Measurements from ENCODE around the gene TIE1. TPM values are rescaled to one million over a fixed set of nuclear protein-coding genes. Genes with fewer than 3 reads are reported as not detected.

The TIE1 gene
- not detected for total RNA-seq

GRCh38 chr1:43300378-43301094, at the start of gene TIE1:
TSS of gene TIE1 (plus strand) at chr1:43300982. CDS start at chr1:43301072, 90 bp downstream.

GRCh38 chr1:43269627-43270375, 31.0 kb upstream of the TIE1 start, which contains the start of gene TMEM125:
TSS of gene TMEM125 (plus strand) at chr1:43269983. CDS start at chr1:43272723, 2,740 bp downstream.

GRCh38 chr1:43285269-43285990, 15.4 kb upstream of the TIE1 start, which contains the start of gene C1orf210:
TSS of gene C1orf210 (minus strand) at chr1:43285581. CDS start at chr1:43283270, 2,311 bp downstream.

GRCh38 chr1:43337588-43337987, 36.8 kb downstream of the TIE1 start, which contains the start of gene MPL:
TSS of gene MPL (plus strand) at chr1:43337818. CDS start at chr1:43337849, 31 bp downstream.

DNA sequence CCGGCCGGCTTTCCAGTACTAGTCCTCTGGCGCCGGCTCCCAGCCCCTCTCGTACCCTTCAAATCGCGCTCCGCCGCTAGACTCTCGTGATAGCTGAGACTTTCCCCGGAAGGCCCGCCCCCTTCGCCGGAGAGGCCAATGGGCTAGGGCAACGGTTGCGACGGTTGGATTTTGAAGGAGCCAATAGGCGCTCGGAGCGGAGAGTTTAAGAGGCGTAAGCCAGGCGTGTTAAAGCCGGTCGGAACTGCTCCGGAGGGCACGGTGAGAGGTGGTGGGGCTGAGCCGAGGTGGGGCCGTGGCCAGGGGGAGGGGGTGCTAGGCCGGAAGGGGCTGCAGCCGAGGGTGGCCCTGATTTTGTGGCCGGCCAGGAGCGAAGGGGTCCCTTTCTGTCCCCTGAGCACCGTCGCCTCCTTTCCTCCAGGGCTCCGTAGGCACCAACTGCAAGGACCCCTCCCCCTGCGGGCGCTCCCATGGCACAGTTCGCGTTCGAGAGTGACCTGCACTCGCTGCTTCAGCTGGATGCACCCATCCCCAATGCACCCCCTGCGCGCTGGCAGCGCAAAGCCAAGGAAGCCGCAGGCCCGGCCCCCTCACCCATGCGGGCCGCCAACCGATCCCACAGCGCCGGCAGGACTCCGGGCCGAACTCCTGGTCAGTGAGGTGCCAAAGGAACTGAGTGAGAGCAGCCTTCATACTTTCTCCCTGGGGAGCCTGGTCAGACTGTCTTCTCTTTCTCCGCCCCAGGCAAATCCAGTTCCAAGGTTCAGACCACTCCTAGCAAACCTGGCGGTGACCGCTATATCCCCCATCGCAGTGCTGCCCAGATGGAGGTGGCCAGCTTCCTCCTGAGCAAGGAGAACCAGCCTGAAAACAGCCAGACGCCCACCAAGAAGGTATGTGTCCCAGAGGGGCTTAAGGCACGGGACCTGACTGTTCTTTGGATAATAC, 58.2 kb downstream of the TIE1 start, which contains the start of gene CDC20:
Gene CDC20, plus strand, starts transcription at position 236 of the 948 bp plus-strand sequence. Its CDS starts 235 bp downstream, at position 471.

DNA sequence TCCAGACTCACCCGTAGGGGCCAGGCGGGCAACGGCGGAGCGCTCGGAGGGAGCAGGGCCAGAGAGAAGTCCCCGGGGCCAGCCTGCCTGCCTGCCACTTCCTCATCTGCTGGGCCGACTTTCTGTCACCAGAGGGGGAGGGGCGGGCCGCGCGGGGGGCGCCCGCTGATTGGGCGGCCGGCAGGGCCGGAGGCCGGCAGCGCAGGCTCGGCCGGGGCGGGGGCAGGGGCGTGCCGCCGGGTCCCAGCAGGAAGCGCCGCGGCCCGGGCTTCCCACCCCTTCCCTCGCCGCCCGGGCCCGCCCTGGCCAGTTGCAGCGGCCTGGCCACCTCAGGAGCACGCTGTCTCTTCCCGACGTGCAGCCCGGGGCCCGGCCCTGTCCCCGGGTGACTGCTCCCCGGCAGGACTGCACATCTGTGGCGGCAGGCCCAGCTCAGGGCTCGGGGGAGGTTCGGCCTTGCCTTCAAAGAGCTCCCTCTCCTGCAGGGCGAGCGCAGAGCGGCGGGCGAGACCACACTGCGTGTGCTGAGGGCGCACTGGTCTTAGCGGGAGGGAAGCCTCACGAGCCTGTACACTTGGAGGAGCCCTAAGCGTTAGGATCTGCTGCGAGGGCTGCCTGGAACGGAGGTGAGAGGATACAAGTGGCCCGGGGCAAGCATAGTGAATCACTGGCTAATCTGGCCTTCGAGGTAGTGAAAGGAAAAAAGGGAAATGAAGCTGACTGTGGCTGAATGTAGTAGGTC, 67.3 kb downstream of the TIE1 start, which contains the start of gene ELOVL1:
Gene ELOVL1, minus strand, starts transcription at position 108 of the 742 bp plus-strand sequence. CDS start 2,402 bp downstream, outside the sequence.

Small RNA genes lying within 50 kb of the gene (microRNA-seq; reads per million reads assigned to microRNA genes)
- 1.5 reads per million for gene MIR6734 (ENCODE audit: borderline microRNAs expressed, borderline replicate concordance)

Other genes starting within 250 kb of the TIE1 start
- gene EBNA1BP2, start 128.7 kb upstream of the TIE1 start, total RNA-seq, result 10 to 100 TPM; 31.7 to 35.7 TPM
- not detected for gene CFAP57, start 128.7 kb upstream of the TIE1 start, total RNA-seq
- gene TMEM125, start 31.0 kb upstream of the TIE1 start, total RNA-seq, result not detected
- gene C1orf210, start 15.4 kb upstream of the TIE1 start, total RNA-seq, result not detected
- not detected for gene MPL, start 36.8 kb downstream of the TIE1 start, total RNA-seq
- gene CDC20, start 58.0 kb downstream of the TIE1 start, total RNA-seq, result 10 to 100 TPM; 87.0 to 88.5 TPM
- gene ELOVL1, start 67.0 kb downstream of the TIE1 start, total RNA-seq, result 10 to 100 TPM; 58.0 to 60.4 TPM
- gene MED8, start 88.8 kb downstream of the TIE1 start, total RNA-seq, result 10 to 100 TPM; 28.6 to 29.1 TPM
- 10 to 100 TPM; 64.9 to 71.4 TPM for gene SZT2, start 88.9 kb downstream of the TIE1 start, total RNA-seq
- gene HYI, start 152.9 kb downstream of the TIE1 start, total RNA-seq, result 10 to 100 TPM; 21.2 to 25.4 TPM
- gene PTPRF, start 229.9 kb downstream of the TIE1 start, total RNA-seq, result 1 to 10 TPM; 1.3 to 2.5 TPM

All from activated naive CD4-positive, alpha-beta T cell treated with anti-CD3 and anti-CD28 coated beads, Interleukin-2, amount 10 ng/mL, durations not matched to agents 5 hours and 36 hours (primary cell).